Measurements from ENCODE around the gene RNF157.
A peak's percentile ranks its signal among the peaks of the same experiment; 100 is the strongest.

The RNF157 gene

DNA sequence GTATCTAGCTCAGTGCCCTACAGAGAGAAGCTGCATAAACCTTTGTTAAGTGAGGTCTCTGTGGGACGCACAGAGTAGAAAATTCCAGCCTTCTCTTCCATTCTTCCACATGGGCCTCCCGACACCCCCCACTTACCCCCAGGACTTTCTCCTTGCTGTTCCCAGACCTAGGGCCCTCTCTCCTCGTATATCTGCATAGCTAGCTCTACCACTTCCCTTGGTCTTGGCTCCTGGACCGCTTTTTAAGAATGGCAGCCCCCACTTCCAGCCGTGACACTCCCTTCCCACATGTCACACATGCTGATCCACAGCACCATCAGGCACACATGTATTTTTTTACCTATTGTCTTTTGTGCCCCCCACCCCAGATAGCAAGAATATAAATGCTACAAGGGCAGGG lies 82.5 kb downstream of the RNF157 start:
- DNase-seq (ENCODE audit: low spot score): no peak

DNA sequence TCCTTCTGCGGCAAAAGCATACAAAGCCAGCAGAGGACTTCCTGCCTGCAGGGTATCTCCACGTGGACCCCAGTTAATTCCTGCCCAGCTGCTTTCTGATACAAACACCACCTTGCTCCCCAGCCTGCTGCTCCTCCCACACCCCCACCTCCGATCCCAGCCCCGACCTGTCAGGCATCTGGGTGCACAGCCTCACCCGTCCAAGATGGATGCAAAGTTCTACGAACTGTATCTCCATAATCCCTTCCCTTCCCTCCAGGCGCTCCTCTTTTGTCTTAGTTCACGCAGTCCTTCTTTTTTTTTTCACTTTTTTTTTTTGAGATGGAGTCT lies 83.7 kb downstream of the RNF157 start:
- DNase-seq (ENCODE audit: low spot score): no peak

DNA sequence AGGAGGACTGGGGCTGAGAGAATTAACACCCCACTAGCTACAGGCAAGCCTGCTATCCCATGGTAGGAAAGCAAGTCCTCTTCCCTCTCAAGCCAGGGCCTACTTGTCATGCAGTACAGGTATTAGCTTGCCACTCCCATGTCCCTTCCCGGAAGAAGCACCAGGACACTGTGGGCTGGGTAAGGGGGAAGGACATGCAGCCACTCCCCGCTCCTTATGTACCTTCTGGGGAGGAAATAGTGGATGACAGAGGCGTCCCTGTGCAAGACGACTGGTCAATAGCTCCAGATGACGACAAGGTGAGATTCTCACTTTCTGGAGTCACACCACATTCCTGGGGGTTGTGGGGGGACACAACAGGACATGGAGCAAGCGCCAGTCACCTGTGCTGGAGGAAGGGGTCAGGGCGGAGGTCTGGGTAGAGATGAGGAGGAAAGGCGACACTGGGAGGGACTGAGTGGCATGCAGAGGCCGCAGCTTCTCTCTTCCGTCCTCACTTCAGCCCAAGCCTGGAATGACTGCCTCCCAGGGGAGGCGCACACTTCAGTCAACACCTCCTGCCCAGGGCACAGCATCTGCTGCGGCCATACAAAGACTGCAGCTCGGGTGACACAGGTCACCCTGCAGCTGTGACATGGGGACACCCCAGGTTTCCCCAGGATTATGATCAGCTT lies 84.2 kb downstream of the RNF157 start:
- DNase-seq (ENCODE audit: low spot score): no peak

DNA sequence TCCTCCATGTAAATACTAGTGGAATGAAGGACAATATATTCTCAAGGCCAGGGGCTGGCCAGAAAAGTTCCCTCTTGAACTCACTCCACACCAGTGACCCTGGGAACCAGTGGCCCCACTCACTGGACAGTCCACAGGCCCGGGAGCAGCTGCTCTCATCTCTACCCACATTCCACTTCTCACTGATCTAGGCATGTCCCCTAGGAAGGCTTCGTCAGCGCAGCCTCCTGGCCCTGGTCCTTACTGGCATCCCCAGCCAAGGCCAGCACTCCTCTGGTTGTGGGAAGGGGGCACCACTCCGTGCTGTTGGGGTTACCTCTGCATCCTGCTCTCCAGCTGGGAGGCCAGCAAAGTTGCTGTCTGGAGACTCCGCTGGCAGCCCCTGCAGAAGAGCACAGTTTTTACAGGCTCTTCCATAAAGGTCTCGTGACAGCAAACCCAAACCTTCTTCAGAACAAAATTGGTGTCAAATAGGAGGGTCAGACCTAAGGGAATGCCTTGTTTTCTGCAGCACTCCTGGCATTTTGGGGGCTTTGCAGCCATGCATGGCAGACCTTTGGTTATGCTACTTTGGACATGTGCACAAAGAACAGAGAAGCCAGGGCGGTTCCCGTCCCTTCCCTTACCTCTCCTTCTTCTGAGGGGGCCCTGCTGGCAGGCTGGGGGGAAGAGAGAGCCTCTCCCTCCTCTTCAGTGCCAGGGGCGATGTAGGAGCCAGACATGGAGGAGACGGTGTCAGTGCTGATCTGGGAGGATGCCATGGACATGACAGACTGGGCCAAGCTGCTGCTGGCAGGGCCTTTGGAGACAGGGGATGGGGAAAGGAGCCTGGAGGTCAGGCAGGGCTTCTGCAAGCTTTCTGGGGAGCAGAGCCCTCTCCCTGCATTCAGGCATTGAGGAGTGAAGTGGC lies 85.1 kb downstream of the RNF157 start:
- no peak for DNase-seq (ENCODE audit: low spot score)

DNA sequence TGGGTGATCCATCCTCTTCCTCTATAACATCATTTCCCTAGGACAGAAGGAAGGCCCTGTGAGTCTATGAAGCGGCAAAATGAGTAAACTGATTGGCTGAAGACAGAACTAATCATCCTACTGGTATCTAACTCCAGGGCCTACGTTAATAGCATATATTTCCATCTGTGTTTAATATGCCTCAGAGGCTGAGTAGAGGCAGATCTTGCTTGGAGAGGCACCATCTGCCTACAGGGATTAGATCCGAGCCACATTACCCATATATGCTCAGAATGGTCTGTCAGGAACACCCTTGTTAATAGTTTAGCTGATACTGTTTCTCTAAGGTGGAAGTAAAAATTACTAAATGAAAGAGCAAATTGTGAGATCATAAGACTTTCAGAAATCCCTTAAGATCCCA lies 86.0 kb downstream of the RNF157 start:
- DNase-seq (ENCODE audit: low spot score): no peak

DNA sequence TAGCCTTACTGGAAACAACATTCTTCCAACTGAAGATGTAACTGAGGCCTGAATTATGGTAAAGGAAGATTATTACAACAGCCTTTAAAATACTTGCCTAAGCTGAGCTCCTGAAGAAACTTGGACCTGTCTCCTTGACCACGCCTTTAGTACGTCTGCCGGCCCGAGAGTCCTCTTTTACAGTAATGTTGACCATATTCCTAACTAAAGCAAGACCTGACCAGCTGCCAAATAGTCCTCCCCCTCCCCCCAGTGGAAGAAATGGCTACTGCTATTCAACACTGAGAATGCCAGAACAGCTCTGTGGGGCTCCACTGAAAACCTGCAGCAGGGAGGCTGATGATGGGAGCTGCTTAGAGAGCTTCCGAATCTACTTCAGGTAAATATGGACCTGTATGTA lies 86.7 kb downstream of the RNF157 start:
- DNase-seq (ENCODE audit: low spot score): no peak

DNA sequence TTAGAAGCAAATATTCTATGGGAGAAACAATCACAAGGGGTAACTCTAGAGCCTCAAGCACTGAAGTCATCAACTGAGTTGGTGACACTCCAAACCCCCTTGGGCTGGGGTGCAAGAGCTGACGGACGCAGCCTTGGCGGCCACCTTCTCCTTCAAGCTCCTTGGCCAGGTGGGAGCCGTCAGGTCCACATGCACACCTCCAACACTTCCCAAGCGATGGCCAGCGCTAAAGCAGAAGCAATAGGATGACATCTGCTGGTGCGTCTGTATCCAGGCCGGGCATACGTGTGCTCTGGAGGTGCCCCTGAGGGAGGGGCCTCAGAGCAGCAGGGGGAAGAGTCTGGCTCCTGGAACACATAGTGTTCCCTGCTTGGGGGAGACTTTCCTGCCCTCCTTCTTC lies 87.1 kb downstream of the RNF157 start:
- no peak for DNase-seq (ENCODE audit: low spot score)

DNA sequence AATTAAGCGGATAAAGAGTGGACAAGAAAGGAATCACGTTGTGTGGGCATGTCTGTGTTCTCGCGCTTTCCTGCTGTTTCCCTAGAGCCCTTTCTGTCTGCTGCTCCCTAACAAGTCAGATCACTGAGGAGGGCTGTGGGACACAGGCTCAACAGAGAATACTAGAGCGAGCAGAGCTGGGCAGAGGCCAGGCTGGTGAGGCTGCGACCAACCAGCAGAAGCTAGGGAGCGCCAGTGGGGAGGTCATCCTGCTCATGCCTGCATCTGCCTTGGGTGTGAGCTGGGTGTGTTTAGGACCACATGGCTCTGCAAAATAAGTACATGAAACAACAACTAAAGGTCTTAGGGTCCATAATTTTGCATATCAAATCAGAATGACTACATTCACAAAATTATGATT lies 87.7 kb downstream of the RNF157 start:
- DNase-seq (ENCODE audit: low spot score): no peak

DNA sequence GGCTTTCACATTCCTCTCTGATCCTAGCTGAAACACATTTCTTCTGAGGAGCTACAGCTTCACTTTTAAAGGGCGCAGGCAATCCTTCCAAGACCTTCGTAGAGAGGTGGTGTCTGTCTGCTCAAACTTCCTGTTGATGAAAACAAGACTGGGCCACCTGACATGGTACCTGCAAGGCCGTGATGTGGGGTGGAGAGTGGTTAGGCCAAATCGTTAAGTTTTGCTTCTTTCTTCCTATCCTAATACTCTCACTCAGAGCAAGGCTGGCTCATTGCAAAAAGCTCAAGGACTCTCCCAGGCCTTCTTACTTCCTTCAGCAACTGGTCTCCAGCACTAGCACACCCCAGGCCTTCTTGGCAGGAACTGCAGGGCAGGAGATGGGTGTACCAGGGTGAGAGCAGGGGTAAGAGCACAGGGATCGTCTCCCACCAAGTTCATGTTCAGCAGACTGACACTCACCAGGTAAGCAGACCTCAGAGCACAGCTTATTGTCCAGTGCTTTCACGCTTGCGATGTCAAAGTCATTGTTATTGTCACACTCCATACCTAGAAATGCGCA lies 88.3 kb downstream of the RNF157 start:
- DNase-seq (ENCODE audit: low spot score): no peak

DNA sequence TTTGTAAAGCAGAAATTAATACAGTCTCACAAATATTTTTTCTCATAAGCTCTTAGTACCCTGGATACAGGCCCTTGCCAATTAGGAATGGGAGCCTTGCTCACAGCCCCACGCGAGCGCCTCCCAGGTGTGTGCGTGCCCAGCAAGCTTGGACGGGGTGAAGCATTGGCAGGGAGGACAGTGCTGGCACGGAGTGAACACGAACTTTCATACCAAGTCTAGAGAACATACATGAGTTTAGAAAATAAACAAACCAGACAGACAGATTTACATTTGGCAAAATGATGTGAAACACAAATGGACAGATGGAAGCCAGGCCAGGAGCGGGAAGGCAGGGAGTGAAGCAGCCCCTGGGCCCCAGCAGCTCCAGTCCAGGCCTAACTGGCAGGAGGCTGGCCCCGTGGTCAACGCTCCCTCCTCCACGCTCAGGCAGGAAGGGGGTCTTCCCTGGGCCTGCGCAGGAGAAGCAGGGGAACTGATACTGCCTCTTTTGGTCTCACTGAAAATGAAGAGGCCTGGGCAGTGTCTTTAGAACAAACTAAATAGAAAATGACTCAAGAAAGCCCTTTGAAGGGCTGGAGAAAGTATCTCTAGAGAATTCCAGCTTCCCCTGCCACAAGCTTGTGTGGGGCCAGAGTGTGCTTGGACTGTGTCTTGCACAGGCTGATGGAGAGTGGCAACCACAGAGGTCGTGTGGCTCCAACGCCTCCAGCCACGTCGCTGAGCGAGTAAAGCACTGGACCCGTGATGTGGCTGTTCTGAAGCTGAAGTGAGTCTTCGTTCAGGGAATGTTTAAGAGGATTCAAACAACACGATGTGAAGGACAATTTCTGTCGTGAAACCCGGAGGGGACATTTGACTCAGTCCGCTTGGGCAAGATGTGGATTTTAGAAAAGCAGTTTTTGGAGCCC lies 89.3 kb downstream of the RNF157 start:
- DNase-seq (ENCODE audit: low spot score): no peak

DNA sequence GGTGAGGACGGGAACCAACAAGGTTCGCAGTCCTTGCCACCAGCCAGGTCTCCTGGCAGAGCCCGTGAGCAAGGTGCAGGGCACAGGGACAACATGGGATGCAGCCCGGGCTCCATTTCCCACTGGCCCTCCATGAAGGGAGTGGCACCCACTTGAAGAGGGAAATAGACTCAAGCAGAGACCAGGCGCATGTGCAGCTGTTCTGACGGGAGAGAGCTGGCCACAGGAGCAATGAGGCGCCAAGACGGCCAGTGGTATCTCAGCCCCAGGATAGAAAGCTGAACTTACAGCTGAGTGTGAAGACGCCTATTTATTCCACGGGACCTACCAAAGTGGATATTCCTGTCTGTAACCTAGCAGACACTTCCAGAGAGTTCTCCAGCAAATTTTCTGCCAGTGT lies 91.1 kb downstream of the RNF157 start:
- DNase-seq (ENCODE audit: low spot score): no peak

DNA sequence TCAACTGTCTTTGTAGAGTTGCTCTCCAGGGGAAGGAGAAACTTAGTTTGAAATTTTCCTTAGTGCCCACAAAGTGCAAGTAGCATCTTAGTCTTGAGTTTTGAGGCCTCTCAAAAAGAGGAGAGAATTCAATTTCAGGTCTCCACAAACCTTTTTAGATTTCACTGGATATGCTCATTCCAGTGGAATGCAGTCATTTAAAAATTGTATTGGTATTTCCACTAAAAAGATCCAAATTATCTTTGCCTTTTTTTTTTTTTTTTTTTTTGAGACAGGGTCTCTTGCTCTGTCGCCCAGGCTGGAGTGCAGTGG lies 92.3 kb downstream of the RNF157 start:
- DNase-seq (ENCODE audit: low spot score): no peak

DNA sequence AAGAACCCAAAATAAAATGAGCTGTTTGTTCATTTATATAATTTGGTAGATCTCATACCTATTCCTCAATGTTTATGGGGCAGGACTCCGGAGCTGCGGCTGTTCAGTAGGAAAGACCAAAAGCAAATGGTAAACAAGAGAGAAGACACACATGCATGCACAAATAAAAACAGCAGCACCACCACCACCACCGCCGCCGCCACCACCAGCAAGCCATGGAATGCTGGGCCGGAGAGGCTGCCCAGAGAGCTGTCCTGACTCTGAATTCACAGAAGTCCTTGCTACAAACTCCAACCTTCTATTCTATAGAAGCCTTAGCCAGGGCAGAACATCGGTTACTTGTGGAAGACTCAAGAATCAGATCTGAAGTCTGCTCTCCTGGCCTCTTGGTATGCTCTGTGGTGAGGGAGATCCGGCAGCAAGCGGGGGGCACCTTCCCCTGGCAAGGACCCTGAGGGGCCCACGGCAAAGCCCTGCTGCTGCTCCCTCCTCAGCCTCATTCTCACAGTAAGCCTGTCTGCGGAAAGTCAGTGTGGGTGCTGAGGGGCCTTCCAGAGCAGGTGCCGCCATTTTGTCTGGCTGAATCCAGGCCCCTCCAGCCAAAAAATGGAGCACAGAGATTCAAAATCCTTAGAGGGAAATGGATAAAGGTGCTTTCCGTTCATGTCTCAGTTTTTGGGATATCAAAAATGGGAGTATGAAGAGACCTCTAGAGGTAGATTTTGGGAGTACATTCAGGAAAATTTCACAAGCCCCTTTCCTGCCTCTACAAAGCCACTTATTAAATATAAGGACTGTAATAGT lies 92.9 kb downstream of the RNF157 start:
- peak; percentile 43 for DNase-seq (ENCODE audit: low spot score)

DNA sequence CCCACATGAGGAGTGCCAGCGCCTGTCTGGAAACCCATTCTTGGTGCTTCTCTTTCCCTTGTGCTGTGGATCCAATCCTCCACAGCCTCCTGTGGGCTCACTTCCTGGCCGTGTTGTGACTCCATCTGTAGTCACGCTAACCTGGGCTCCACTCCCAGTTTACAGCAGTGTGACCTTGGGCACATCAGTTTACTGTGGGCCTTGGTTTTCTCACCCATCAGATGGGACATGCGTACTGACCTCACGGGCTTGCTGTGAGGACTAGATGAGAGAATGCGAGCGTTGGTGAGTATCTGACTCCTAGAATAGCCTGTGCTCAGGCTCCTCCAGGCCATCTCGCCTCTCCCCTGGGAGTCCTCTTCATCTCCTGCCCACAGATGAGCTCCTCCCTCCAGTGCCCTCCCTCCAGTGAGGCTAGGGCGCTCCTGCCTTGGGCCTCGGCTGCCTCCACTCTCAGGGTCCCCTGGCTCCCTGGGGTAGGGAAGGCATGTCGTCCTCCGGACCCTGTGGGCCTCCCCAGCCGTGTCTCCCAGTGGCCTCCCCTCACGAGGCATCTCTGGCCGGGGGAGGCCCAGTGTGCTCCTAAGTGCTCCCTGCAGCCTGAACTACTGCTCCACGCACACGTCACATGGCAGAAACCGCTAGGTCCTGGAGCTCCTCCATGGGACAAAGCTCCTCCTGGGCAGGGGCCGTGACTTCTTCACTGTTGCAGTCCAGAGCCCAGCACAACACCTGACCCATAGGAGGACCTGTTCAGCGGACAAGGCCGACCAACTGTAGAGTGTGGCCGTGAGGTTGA lies 94.0 kb downstream of the RNF157 start:
- DNase-seq (ENCODE audit: low spot score): no peak

DNA sequence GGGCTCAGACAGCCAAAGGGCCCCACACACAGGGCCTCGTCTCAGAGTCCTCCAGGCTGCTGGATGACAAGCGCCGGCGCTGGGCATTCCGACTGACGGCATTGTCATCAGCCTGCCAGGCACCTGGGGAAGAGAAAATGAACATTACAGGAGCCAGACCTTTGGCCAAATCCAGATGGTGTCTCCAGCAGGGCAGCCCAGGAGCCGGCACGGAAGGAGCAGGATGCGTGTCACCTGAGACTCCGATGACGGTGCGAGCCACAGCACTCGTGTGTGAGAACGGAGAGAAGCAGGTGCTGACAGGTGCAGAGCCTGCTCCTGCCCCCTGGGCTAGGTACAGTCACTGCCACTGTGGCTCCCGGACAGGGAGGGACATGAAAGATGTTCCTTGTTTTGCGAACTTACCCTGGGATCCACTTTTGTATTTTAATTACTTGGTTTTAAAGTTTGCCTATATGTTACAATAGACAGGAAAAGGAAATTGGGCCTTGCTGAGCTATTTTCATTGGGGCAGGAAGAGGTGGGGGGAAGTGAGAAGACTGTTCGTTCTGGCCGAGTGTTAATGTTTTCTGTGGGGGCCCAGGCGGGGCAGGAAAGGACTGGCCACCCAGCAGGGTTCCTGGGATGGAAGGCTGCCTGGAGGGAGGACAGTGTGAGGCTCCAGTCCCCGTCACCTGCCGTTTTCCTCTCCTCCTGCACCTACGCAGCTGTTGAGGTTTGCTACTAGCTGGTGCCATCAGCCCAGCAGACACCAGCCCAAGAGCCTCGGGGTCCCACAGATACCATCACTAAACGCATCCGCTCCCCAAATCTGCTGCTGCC lies 94.9 kb downstream of the RNF157 start:
- no peak for DNase-seq (ENCODE audit: low spot score)

DNA sequence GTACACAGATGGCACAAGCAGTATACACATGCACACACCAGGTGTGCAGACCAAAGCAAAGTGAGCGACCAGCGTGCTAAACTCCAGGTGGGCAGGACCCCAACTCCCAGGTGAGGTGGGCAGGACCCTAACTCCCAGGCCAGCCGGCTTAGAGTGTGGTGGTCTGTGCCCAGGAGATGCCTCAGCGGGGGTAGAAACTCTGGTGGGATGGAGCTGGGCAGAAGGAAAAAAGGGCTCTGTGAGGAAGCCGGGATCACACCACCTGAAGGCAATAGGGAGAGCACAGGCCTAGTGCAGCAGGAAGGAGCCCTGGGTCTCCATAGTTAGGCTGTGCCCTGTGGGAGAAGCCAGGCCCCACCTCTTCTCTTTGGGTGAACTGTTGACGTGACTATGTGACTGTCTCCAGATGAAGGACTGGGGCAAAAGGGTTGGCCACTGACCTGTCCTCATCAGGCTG lies 97.7 kb downstream of the RNF157 start:
- no peak for DNase-seq (ENCODE audit: low spot score)

DNA sequence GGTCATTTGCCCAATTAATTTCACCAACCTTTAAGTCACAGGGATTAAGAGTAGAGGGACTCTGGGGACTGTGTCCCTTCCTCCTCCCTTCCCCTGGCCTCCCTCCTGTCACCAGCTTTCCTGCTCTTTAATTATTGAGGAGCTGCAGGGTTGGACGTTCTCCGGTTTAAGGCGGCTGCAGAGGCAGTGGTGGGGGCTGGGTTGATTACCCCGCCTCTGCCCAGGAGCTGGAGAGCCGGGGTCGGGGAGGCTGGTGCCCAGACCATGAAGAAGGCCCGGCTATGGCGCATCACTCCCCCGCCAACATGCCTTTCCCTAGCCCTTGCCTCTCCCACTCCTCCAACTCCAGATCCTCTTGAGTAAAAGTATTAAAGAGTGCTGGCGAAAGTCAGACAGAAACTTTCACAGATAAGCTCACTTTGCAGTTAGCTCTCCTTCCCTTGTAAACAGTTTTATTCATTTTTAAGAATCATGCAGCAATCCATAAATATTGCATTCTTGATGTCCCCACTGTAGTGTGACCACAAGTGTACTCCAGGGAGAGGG lies 98.2 kb downstream of the RNF157 start:
- DNase-seq (ENCODE audit: low spot score): no peak

DNA sequence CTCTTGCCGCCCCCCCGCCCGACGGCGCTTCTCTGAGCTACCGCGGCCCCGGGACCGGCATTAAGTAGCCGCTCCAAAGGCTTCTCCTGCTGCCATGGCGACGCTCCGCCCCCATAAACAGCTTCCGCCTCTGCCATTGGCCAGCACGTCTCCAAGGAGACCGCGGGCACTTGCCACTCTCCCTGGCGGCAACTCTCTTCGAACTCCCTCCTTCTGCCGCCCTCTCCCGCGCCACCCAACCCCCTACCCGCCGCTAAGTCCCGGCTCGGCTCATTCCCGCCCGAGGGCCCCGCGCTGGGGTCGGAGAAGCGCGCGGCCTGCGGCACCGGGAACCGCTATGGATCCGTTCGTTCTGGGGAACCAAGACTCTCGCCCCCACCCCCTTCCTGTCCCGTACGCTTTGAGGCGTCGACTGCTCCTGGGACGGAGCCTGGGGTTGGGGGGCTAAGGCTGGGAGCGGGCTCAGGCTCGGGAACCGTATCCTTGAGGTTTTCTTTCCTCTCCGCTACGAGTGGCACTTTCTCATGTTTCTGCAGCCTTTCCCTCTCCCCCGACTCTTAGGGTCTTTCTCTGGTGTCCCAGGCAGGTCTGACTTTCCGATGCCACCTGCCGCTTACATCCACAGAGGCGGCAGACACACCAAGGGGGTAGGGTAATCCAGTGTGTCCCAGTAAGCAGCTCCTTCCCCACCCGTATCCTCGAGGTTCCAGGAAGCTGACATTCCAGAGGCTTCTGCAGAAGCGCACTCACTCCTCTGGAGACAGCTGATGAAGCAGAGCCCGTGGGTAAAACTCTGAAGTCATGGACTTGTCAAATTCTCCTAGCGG lies 98.9 kb downstream of the RNF157 start, which contains the start of gene FOXJ1:
TSS of gene FOXJ1 (minus strand) at position 34 of the 827 bp plus-strand sequence. CDS start 850 bp downstream, outside the sequence.
- peak; percentile 99 for DNase-seq (ENCODE audit: low spot score)
